Brain microvascular endothelial cell (primary cell): Measurements from ENCODE around the gene ATP2B2.

Experiments used
- DNase-seq: peaks from one replicate; pipeline ENCODE4 v3.0.0-alpha.2; 2020
- H3K27ac ChIP-seq: fragments of 250-450 bp; sonication (Bioruptor Pico); 2 replicates; pipeline ENCODE4 v1.5.1; 2020; ENCODE audit warnings: mild to moderate bottlenecking, moderate library complexity
- H3K27me3 ChIP-seq: fragments of 250-450 bp; sonication (Bioruptor Pico); replicated peaks from 2 replicates; pipeline ENCODE4 v1.5.1; 2020; ENCODE audit warnings: mild to moderate bottlenecking
- H3K36me3 ChIP-seq: fragments of 250-450 bp; sonication (Bioruptor Pico); replicated peaks from 2 replicates; pipeline ENCODE4 v1.5.1; 2020; ENCODE audit warnings: mild to moderate bottlenecking
- H3K4me3 ChIP-seq: 2 replicates; pipeline ENCODE4 v1.5.1; 2011; ENCODE audit warnings: low read depth, mild to moderate bottlenecking, control low read depth, low read length, moderate library complexity
- CTCF ChIP-seq: IDR thresholded peaks from 2 replicates; pipeline ENCODE4 v1.5.1; 2011; ENCODE audit warnings: low read depth, mild to moderate bottlenecking, moderate library complexity, low read length, control low read depth, inconsistent platforms; ENCODE audit errors: missing control alignments
- in situ Hi-C: cut with HindIII; loops from 2 replicates; pipeline ENCODE4 v1.10.0; 2017; ENCODE audit warnings: low sequenced_read_pairs, low pct_ligation_motif_present

Gene ATP2B2

GRCh38 chr3:10522646-10523303 is 17.4 kb upstream of the ATP2B2 start:
- no peak for TF ChIP-seq CTCF
- no peak for DNase-seq
- Histone ChIP-seq H3K36me3 (no peaks in the 10 kb centered on the region), H3K4me3 (no peak overlapping the region), H3K27me3 (no peaks in the 10 kb centered on the region), H3K27ac (no peak overlapping the region)
- in situ Hi-C loops = no loop called here

- no peaks in the 10 kb centered on the region for H3K36me3 ChIP-seq
- no peaks in the 10 kb centered on the region for H3K27me3 ChIP-seq
- in situ Hi-C loops = no loop called here
- H3K27ac ChIP-seq = no peak overlapping the region
- TF ChIP-seq CTCF = no peak
- DNase-seq = no peak
- H3K4me3 ChIP-seq = no peak overlapping the region
Observed at GRCh38 chr3:10521772-10522441, 16.5 kb upstream of the ATP2B2 start.

DNA sequence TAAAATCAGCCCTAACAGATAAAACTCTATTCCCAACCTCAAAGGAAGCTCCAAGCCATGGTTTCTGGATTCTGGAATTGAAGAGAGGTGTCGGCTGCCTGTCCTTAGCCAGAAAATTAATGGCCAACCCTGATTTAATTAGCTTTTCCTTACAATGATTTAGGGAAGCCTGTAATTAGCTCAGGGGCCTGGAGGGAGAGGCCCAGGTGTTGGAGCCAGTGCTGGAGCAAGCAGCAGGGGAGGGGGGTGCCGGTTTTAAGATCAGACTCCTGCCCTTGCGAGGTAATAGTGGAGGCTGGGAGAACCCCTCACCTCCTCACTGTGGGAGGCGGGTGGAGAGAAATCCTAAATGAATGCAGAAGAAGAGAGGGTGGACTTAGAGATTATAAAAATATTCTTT is 14.7 kb upstream of the ATP2B2 start:
- no peaks in the 10 kb centered on the region for H3K27me3 ChIP-seq
- H3K4me3 ChIP-seq = no peak overlapping the region

GRCh38 chr3:10519236-10519635 is 13.8 kb upstream of the ATP2B2 start:
- in situ Hi-C loops = no loop called here
- Histone ChIP-seq H3K27ac (peak overlapping the region; percentile 82), H3K4me3 (no peak overlapping the region), H3K27me3 (no peaks in the 10 kb centered on the region), H3K36me3 (no peaks in the 10 kb centered on the region)
- no peak for DNase-seq
- TF ChIP-seq CTCF = no peak

More for the DNA sequence above, 14.7 kb upstream of the ATP2B2 start:
- Histone ChIP-seq H3K36me3 (no peaks in the 10 kb centered on the region), H3K27ac (no peak overlapping the region)
- no peak for TF ChIP-seq CTCF
- no peak for DNase-seq
- in situ Hi-C loops = no loop called here

DNA sequence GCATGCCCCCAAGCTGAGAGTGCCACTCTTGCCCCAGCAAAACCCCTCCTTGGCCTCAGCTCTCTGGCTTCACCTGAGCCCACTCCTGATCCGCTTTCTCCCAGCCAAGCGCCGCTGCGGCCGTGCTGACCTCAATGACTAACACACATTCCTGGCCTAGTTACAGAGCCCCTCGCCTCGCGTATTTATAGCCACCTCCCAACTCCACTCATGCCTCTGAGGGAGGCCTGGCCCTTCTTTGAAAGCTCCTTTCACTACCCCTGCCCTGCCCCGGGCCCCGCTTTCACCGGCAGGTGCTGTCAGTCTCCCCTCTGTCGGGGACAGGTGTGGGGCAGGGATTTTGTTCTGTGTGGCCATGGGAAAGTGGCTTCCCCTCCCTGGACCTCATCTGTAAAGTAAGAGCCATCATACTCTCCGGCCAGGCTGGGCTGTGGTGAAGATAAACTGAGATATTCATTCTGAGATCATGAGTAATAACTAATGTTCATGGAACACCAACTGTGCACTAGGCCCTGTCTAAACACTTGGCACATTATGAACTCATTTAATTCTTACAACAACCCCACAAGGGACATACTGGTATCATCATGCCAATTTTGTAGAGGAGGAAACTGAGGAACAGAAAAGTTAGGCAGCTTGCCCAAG is 13.2 kb upstream of the ATP2B2 start:
- Histone ChIP-seq H3K4me3 (no peak overlapping the region), H3K36me3 (no peaks in the 10 kb centered on the region), H3K27me3 (no peaks in the 10 kb centered on the region), H3K27ac (peak overlapping the region; percentile 82)
- in situ Hi-C loops = no loop called here
- peak; percentile 90 for DNase-seq
- no peak for TF ChIP-seq CTCF
